Activated T-helper 1 cell treated with anti-CD3 and anti-CD28 coated beads, Interleukin-12 subunit alpha, Interleukin-12 subunit beta, Interleukin-2, Interleukin-4 antibody, amounts not matched to agents 30 ng/mL and 10 ng/mL and 1 ng/mL, durations not matched to agents 14 hours and 24 hours and 36 hours (primary cell): ENCODE data around the gene MOK. TPM values are rescaled to one million over a fixed set of nuclear protein-coding genes. Genes with fewer than 3 reads are reported as not detected.

Source experiments
- DNase-seq: peaks from one replicate; pipeline ENCODE4 v3.0.0; 2021; ENCODE audit warnings: low spot score
- H3K27ac Mint-ChIP-seq: one replicate; pipeline ENCODE4 v1.8.0; 2021; ENCODE audit warnings: mild to moderate bottlenecking, mixed read lengths
- H3K27me3 Mint-ChIP-seq: one replicate; pipeline ENCODE4 v1.8.0; 2022; ENCODE audit warnings: mild to moderate bottlenecking, moderate library complexity, mixed read lengths; ENCODE audit not compliant: insufficient read depth
- H3K36me3 Mint-ChIP-seq: one replicate; pipeline ENCODE4 v1.8.0; 2021; ENCODE audit warnings: low read depth, mixed read lengths
- H3K4me1 Mint-ChIP-seq: one replicate; pipeline ENCODE4 v1.8.0; 2021; ENCODE audit warnings: low read depth, mixed read lengths
- H3K4me3 Mint-ChIP-seq: one replicate; pipeline ENCODE4 v1.8.0; 2021; ENCODE audit warnings: mild to moderate bottlenecking, moderate library complexity, mixed read lengths
- H3K9me3 Mint-ChIP-seq: one replicate; pipeline ENCODE4 v1.8.0; 2021; ENCODE audit warnings: mixed read lengths
- intact Hi-C: fragments of 100-400 bp; cut with micrococcal nuclease; formaldehyde crosslinking; loops from one replicate; pipeline ENCODE4 v1.15.1; 2024
- total RNA-seq: library from RNA; stranded (reverse); gene quantifications from 2 replicates; pipeline ENCODE4 v1.2.3, GENCODE V29; 2022

The MOK gene
- total RNA-seq, 1 donor from 2014 or later = 7.0 TPM

- no peak overlapping the region for H3K4me3 Mint-ChIP-seq
- intact Hi-C loops = no loop called here
- H3K4me1 Mint-ChIP-seq = no peaks in the 10 kb centered on the region
- H3K27me3 Mint-ChIP-seq = no peaks in the 10 kb centered on the region
- no peaks in the 10 kb centered on the region for H3K36me3 Mint-ChIP-seq
- no peak for DNase-seq
- no peak overlapping the region for H3K27ac Mint-ChIP-seq
- H3K9me3 Mint-ChIP-seq = no peaks in the 10 kb centered on the region
Measured at GRCh38 chr14:102230481-102231210, 74.3 kb downstream of the MOK start.

- Mint-ChIP-seq H3K27ac (no peak overlapping the region), H3K4me1 (no peaks in the 10 kb centered on the region), H3K36me3 (no peaks in the 10 kb centered on the region), H3K4me3 (no peak overlapping the region), H3K27me3 (no peaks in the 10 kb centered on the region), H3K9me3 (no peaks in the 10 kb centered on the region)
- intact Hi-C loops = no loop called here
- no peak for DNase-seq
Measured at GRCh38 chr14:102229739-102230092, 75.2 kb downstream of the MOK start.

GRCh38 chr14:102229071-102229738 lies 75.8 kb downstream of the MOK start:
- H3K27me3 Mint-ChIP-seq = no peaks in the 10 kb centered on the region
- DNase-seq = no peak
- H3K36me3 Mint-ChIP-seq = no peaks in the 10 kb centered on the region
- intact Hi-C loops = no loop called here
- no peak overlapping the region for H3K27ac Mint-ChIP-seq
- no peak overlapping the region for H3K4me3 Mint-ChIP-seq
- H3K4me1 Mint-ChIP-seq = no peaks in the 10 kb centered on the region
- no peaks in the 10 kb centered on the region for H3K9me3 Mint-ChIP-seq

GRCh38 chr14:102227184-102227964 lies 77.6 kb downstream of the MOK start:
- no peaks in the 10 kb centered on the region for H3K9me3 Mint-ChIP-seq
- H3K4me1 Mint-ChIP-seq = no peaks in the 10 kb centered on the region
- no peaks in the 10 kb centered on the region for H3K27me3 Mint-ChIP-seq
- no peak overlapping the region for H3K4me3 Mint-ChIP-seq
- no peak overlapping the region for H3K27ac Mint-ChIP-seq
- no peaks in the 10 kb centered on the region for H3K36me3 Mint-ChIP-seq
- DNase-seq = no peak
- intact Hi-C loops = no loop called here

GRCh38 chr14:102226356-102227125 lies 78.4 kb downstream of the MOK start:
- Mint-ChIP-seq H3K4me3 (no peak overlapping the region), H3K27me3 (no peaks in the 10 kb centered on the region), H3K36me3 (no peaks in the 10 kb centered on the region), H3K9me3 (no peaks in the 10 kb centered on the region), H3K27ac (no peak overlapping the region), H3K4me1 (no peaks in the 10 kb centered on the region)
- intact Hi-C loops = no loop called here
- DNase-seq = no peak

- no peak for DNase-seq
- intact Hi-C loops = no loop called here
- H3K4me1 Mint-ChIP-seq = no peaks in the 10 kb centered on the region
- no peaks in the 10 kb centered on the region for H3K36me3 Mint-ChIP-seq
- H3K27ac Mint-ChIP-seq = no peak overlapping the region
- H3K4me3 Mint-ChIP-seq = no peak overlapping the region
- H3K9me3 Mint-ChIP-seq = no peaks in the 10 kb centered on the region
- H3K27me3 Mint-ChIP-seq = no peaks in the 10 kb centered on the region
Measured at GRCh38 chr14:102225936-102226335, 79.0 kb downstream of the MOK start.

GRCh38 chr14:102225386-102225785 lies 79.6 kb downstream of the MOK start:
- Mint-ChIP-seq H3K36me3 (no peaks in the 10 kb centered on the region), H3K27ac (no peak overlapping the region), H3K9me3 (no peaks in the 10 kb centered on the region), H3K27me3 (no peaks in the 10 kb centered on the region), H3K4me1 (no peaks in the 10 kb centered on the region), H3K4me3 (no peak overlapping the region)
- intact Hi-C loops = no loop called here
- DNase-seq = no peak

- no peaks in the 10 kb centered on the region for H3K9me3 Mint-ChIP-seq
- intact Hi-C loops = no loop called here
Measured at GRCh38 chr14:102223682-102224081, 81.3 kb downstream of the MOK start.

GRCh38 chr14:102222751-102223150 lies 82.2 kb downstream of the MOK start:
- DNase-seq = no peak
- no peaks in the 10 kb centered on the region for H3K27me3 Mint-ChIP-seq
- H3K27ac Mint-ChIP-seq = no peak overlapping the region
- H3K9me3 Mint-ChIP-seq = no peaks in the 10 kb centered on the region
- H3K4me1 Mint-ChIP-seq = peaks cover 5% of the 10 kb centered on the region
- H3K4me3 Mint-ChIP-seq = no peak overlapping the region
- intact Hi-C loops = no loop called here
- no peaks in the 10 kb centered on the region for H3K36me3 Mint-ChIP-seq

More at GRCh38 chr14:102223682-102224081, 81.3 kb downstream of the MOK start:
- Mint-ChIP-seq H3K4me1 (peaks cover 5% of the 10 kb centered on the region), H3K27me3 (no peaks in the 10 kb centered on the region), H3K4me3 (no peak overlapping the region), H3K27ac (no peak overlapping the region), H3K36me3 (no peaks in the 10 kb centered on the region)
- DNase-seq = no peak

- Mint-ChIP-seq H3K4me1 (peaks cover 5% of the 10 kb centered on the region), H3K27ac (no peak overlapping the region), H3K27me3 (no peaks in the 10 kb centered on the region), H3K4me3 (no peak overlapping the region), H3K9me3 (no peaks in the 10 kb centered on the region), H3K36me3 (no peaks in the 10 kb centered on the region)
- no peak for DNase-seq
- intact Hi-C loops = no loop called here
Measured at GRCh38 chr14:102222009-102222575, 82.9 kb downstream of the MOK start.

- peaks cover 5% of the 10 kb centered on the region for H3K4me1 Mint-ChIP-seq
- no peaks in the 10 kb centered on the region for H3K36me3 Mint-ChIP-seq
- no peak overlapping the region for H3K27ac Mint-ChIP-seq
- no peak for DNase-seq
- H3K9me3 Mint-ChIP-seq = no peaks in the 10 kb centered on the region
- no peak overlapping the region for H3K4me3 Mint-ChIP-seq
- H3K27me3 Mint-ChIP-seq = no peaks in the 10 kb centered on the region
- intact Hi-C loops = no loop called here
Measured at GRCh38 chr14:102221026-102221425, 83.9 kb downstream of the MOK start.

- Mint-ChIP-seq H3K27ac (no peak overlapping the region), H3K4me3 (no peak overlapping the region), H3K4me1 (peaks cover 5% of the 10 kb centered on the region), H3K27me3 (no peaks in the 10 kb centered on the region), H3K9me3 (no peaks in the 10 kb centered on the region), H3K36me3 (no peaks in the 10 kb centered on the region)
- DNase-seq = no peak
- intact Hi-C loops = no loop called here
Measured at GRCh38 chr14:102220031-102220430, 84.9 kb downstream of the MOK start.
